GM18870 (cell line): ENCODE data around the gene RBL1.
"Not testable (repeated sequence)": the region's sequence is repeated elsewhere in the genome, so short reads cannot be mapped to it uniquely, and the experiment has no call there.

Source experiments
- ATAC-seq: cut with Tn5 transposase; IDR thresholded peaks from one replicate; pipeline ENCODE4 v1.9.1; 2021; ENCODE audit warnings: moderate library complexity; ENCODE audit not compliant: unreplicated experiment

The RBL1 gene

DNA sequence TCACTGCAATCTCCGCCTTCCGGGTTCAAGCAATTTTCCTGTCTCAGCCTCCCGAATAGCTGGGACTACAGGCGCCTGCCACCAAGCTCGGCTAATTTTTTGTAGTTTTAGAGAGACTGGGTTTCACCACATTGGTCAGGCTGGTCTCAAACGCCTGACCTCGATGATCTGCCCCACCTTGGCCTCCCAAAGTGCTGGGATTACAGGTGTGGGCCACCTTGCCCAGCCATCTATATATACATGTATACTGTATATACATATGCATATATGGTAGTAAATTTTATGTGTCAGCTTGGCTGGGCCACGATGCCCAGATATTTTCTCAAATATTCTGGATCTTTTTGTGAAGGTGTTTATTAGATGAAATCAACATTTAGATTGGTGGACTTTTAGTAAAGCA is 18.8 kb downstream of the RBL1 start:
- ATAC-seq: no peak

DNA sequence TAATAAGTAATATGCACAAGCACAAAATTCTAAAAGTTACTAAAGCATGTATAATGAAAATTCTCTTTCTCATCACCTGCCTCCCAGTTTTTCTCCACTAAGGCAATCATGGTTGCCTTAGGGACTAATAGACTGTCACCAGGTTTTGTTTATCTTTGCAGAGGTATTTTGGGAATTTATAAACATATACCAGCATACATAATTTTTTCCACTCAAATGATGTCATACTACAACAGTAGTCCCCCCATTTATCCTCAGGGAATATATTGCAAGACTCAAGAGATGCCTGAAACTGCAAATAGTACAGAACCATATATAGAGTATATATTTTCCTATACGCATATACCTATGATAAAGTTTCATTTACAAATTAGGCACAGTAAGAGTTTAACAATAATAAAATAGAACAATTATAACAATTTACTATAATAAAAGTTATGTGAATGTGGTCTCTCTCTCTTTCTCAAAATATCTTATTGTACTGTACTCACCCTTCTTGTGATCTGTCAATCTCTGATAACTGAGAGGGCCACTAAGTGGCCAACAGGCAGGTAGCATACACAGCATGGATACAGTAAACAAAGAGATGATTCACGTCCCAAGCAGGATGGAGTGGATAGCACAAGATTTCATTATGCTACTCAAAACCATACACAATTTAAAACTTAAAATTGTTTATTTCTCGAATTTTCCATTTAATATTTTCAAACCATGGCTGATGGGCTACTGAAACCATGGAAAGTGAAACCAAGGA is 19.7 kb downstream of the RBL1 start:
- no peak for ATAC-seq

DNA sequence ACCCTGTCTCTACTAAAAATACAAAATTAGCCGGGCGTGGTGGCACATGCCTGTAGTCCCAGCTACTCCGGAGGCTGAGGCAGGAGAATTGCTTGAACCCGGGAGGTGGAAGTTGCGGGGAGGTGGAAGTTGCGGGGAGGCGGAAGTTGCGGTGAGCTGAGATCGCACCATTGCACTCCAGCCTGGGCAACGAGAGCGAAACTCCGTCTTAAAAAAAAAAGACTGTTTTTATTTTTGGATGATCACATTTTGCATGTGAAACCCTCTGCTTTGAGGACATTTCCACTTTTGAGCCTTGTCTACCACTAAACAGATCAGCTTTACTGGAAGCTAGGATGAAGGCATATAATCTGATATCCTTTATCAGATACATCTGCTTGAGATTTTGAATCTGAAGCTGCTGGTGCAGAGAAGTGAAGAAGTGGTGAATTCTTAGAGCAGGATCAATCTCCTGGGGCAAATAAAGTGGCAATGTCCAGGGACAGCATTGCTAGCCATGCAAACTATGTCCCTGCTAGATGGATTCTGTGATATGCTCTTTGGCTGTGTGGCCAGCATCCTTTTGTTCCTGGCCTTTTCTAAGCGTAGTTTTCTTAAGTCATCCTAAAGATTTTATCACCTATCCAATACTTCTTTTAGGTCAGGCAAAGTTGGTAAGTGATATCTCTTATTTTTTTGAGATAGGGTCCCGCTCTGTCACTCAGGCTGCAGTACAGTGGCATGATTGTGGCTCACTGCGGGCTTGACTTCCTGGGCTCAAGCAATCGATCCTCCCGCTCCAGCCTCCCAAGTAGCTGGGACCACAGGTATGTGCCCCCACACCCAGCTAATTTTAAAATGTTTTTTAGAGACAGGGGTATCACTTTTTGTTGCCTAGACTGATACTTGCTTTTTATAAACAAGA is 23.3 kb downstream of the RBL1 start:
- ATAC-seq: no peak

DNA sequence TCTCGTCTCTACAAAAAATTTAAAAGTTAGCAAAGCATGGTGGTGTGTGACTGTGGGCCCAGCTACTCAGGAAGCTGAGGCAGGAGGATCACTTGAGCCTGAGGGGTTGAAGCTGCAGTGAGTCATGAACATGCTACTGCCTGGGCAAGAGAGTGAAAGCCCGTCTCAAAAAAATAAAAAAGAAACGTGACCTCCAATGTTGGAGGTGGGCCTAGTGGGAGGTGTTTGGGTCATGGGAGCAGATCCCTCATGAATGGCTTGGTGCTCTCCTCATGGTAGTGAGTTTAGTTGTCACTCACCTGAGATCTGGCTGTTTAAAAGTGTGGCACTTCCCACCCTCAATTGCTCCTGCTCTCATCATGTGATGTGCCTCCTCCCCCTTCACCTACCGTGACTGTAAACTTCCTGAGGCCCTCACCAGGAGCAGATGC is 24.3 kb downstream of the RBL1 start:
- ATAC-seq: no peak

DNA sequence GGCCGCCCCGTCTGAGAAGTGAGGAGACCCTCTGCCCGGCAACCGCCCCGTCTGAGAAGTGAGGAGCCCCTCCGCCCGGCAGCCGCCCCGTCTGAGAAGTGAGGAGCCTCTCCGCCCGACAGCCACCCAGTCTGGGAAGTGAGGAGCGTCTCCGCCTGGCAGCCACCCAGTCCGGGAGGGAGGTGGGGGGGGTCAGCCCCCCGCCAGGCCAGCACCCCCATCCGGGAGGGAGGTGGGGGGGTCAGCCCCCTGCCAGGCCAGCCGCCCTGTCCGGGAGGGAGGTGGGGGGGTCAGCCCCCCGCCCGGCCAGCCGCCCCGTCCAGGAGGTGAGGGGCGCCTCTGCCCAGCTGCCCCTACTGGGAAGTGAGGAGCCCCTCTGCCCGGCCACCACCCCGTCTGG is 26.2 kb downstream of the RBL1 start:
- not testable (repeated sequence) for ATAC-seq

DNA sequence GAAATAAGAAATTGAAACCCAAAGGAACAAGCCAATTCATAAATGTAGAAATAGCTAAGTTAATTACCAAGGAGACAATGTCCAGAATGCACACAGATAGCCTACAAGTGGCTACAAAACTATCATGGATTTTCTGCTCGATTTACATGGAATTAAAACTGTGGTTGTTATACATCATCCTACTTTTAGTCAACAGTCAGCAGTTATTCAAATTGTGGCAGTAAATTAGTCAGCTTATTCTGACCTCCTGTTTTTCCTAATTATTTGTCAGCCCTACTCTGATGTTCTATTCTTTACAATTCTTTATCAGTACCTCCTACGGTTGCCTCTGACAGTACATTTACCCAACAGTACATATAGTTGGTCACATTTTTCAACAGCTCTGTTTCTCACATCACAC is 29.6 kb downstream of the RBL1 start:
- ATAC-seq: no peak

DNA sequence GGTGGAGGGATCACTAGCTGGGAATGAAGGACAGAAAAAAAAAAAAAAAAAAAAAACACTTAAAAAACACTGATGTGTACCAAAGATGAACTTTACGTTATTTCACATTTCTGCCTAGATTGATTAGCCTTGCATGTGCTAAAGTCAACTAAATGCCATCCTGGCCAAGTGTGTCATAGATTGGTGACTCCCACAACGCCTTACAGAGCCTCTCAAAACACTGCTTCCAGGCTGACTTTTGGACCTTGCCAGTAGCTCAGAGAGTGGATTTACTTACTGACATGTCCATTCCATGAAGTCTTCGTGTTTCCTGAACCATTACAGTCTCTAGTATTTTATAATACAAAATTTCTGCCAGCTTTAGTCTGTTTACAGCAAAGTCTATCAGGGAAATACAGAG is 40.5 kb downstream of the RBL1 start:
- ATAC-seq: no peak

DNA sequence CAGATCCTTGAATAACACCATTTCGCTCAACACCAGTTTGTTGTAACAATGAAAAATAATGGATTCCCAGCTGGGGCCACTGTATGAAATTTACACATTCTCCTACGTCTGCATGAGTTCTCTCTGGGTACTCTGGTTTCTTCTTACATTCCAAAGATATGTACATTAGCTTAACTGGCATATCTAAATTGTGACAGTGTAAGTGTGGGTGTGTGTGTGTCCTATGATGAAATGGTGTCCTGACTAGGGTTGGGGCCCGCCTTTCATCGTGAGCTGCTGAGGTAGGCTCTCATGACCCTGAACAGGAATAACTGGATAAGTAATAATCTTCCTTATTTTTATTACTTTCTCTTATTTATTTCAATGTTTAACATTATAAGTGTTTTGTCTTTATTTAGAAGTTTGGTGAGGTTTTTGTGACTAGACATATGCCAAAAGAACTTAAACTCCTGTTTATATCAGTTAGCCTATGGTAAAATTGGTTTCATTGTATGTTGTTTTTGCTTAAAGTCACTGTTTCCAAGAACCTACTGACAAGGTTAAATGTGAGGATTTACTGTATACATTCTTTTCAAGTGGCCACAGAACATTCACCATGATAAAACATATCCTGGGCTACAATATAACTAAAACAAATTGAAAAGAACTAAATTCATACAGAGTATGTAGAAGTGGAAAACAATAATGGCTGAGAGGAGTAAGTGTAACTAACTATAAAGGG is 42.4 kb downstream of the RBL1 start:
- ATAC-seq: no peak

DNA sequence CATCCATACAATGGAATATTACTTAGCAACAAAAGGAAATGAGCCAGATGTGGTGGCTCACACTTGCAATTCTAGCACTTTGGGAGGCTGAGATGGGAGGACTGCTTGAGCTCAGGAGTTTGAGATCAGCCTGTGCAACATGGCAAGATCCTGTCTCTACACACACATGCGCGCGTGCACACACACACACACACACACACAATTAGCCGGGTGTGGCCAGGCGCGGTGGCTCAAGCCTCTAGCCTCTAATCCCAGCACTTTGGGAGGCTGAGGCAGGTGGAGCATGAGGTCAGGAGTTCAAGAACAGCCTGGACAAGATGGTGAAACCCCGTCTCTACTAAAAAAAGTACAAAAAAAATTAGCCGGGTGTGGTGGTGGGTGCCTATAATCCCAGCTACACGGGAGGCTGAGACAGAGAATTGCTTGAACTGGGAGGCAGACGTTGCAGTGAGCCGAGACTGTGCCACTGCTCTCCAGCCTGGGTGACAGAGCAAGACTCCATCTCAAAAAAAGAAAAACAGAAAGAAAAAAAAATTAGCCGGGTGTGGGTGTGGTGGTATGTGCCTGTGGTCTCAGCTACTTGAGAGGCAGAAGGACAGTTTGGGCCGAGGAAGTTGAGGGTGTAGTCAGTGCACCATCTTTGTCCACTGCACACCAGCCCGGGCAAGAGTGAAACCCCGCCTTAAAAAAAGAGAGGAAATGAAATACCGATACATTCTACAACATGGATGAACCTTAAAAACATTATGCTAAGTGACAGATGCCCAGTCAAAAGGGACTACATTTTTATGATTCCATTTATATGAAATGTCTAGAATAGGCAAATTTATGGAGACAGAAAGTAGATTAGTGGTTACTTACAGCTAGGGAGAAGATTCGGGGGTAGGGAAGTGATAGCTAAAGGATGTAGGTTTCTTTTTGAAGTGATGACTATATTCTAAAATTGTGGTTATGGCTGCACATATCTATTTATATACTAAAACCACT is 52.5 kb downstream of the RBL1 start:
- peak; percentile 55 for ATAC-seq

DNA sequence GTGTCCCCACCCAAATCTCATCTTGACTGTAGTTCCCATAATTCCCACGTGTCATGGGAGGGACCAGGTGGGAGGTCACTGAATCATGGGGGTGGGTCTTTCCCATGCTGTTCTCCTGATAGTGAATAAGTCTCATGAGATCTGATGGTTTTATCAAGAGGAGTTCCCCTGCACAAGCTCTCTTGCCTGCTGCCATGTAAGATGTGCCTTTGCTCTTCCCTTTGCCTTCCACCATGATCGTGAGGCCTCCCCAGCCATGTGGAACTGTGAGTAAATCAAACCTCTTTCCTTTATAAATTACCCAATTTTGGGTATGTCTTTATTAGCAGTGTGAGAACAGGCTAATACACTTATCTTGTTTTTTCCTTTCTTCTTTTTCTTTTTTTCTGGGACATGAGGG is 56.4 kb downstream of the RBL1 start:
- ATAC-seq: not testable (repeated sequence)

DNA sequence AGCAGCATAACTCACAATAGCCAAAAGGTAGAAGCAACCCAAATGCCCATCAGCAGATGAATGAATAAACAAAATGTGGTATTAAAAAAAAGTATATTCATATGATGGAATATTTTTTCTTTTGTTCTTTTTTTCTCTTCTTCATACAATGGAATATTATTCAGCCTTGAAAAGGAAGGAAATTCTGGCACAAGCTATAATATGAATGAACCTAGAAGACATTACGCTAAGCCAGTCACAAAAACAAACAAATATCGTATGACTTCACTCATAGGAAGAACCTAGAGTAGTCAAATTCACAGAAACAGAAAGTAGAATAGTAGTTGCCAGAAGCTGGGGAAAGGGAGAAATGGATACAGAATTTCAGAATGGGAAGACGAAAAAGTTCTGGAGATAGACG is 63.7 kb downstream of the RBL1 start:
- ATAC-seq: no peak

DNA sequence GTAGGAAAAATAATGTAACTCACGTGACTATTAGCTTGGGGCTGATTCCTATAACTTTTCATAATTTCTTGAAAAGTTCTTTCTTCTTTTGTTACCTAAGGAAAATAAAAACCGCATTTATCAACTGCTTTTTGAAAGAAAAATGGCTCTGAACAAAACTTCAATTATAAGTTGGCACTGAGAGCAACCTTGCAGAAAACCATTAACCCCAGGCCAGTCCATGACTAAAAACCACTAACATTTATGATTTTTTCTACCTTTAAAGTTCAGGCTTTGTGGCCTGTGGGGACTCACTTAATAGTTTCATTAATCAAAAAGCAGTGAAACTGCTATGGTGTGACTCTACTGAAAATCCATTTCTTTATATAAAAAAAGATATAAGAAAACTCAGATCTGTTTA is 75.2 kb downstream of the RBL1 start:
- ATAC-seq: no peak

DNA sequence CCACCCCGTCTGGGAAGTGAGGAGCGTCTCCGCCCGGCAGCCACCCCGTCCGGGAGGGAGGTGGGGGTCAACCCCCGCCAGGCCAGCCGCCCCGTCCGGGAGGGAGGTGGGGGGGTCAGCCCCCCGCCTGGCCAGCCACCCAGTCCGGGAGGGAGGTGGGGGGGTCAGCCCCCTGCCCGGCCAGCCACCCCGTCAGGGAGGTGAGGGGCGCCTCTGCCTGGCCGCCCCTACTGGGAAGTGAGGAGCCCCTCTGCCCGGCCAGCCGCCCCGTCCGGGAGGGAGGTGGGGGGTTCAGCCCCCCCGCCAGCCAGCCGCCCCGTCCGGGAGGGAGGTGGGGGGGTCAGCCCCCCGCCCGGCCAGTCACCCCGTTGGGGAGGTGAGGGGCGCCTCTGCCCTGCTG is 83.2 kb downstream of the RBL1 start:
- ATAC-seq: not testable (repeated sequence)

DNA sequence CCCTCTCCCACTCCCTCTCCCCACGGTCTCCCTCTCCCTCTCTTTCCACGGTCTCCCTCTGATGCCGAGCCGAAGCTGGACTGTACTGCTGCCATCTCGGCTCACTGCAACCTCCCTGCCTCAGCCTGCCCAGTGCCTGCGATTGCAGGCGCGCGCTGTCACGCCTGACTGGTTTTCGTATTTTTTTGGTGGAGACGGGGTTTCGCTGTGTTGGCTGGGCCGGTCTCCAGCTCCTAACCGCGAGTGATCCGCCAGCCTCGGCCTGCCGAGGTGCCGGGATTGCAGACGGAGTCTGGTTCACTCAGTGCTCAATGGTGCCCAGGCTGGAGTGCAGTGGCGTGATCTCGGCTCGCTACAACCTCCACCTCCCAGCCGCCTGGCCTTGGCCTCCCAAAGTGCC is 83.9 kb downstream of the RBL1 start:
- not testable (repeated sequence) for ATAC-seq

DNA sequence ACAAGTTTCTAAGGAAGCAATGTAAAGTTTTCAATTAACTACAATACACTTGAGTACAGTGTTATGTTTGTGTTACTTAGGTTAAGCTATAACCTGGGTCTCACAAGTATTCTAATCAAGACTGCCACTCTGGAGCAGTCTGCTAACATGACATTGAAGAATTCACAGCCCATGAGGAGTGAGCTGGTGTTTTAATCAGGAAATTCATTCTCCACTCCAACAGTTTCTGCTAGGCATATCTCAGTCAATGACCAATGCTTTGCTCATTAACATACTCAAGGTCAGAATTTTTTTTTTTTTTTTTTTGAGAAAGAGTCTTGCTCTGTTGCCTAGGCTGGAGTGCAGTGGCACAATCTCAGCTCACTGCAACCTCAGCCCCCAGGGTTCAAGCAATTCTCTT is 84.7 kb downstream of the RBL1 start:
- ATAC-seq: no peak

DNA sequence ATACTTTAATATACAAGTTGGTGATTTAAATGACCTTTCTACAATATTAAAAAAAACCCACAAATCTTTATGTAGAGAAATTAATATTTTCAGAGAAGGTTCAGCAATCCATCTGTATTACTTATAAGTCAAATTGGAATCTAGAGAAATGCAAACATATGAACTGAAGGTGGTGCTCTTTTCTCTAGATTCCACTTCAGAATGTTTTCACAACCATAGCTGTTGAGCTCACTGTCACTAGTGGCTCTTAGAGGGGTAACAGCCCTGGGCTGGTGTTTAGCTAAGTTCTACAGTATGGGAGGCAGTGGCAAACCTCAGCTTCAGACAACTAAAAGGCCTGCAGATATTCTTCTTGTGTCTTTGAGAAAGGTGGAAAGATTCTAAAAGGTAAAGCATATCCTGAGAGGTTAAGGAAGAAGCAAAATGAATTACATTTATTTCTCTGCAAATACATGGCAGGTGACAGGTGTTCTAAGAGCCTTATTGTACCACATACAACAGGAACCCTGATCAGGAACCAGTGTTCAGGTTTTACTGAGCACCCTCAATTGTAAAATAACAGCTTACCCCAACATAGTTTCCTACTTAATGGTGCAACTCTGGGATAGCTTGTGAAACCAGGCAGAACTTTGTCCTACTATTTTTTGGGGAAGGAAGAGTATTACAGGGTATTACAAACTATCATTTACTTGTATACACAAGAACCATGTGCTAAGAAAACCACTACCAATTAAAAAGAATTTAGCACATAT is 87.7 kb downstream of the RBL1 start:
- no peak for ATAC-seq

DNA sequence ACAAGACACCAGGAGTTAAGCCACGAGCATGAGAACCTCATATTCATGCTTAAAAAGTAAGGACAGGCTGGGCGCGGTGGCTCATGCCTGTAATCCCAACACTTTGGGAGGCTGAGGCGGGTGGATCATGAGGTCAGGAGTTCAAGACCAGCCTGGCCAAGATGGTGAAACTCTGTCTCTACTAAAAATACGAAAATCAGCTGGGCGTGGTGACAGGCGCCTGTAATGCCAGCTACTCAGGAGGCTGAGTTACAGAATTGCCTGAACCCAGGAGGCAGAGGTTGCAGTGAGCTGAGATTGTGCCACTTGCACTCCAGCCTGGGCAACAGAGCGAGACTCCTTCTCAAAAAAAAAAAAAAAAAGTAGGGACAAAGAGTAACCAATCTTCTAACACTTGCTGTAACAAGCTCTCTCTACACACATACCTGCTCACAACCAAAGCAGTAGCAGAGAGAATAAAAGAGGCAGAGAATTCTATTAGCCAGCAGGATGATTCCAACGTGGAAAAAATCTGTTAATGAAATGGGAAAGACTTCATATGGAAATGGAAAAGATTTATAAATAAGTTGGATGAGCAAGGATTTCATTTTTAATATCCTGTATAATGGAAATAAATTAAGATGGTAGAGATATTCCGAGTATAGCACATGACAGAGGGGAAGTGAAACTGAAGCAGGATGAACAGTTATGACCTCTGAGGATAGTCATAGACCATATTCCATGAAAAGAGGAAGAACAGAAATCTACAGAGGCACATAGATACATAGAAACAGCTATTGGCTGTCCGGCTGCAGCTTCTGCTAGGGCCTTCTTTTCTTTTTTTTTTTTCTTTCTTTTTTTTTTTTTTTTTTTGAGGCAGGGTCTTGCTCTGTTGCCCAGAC is 90.5 kb downstream of the RBL1 start:
- ATAC-seq: not testable (repeated sequence)

DNA sequence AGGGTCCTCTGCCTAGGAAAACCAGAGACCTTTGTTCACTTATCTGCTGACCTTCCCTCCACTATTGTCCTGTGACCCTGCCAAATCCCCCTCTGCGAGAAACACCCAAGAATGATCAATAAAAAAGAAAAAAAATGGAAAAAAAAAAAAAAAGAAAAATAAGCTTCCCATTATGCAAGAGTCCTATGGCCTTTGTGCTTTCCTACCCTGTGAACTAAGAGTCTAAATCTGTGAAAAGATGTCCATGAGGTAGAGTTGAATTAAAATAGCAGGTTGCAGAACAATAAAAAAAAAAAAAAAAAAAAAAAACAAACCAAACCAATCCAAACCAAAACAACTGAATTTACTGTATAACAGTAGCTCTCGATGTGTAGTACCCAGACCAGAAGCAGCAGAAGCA is 94.2 kb downstream of the RBL1 start:
- ATAC-seq: not testable (repeated sequence)

DNA sequence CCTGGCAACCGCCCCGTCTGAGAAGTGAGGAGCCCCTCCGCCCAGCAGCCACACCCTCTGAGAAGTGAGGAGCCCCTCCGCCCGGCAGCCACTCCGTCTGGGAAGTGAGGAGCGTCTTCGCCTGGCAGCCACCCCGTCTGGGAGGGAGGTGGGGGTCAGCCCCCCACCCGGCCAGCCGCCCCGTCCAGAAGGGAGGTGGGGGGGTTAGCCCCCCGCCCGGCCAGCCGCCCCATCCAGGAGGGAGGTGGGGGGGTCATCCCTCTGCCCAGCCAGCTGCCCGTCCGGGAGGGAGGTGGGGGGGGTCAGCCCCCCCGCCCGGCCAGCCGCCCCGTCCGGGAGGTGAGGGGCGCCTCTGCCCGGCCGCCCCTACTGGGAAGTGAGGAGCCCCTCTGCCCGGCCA is 95.6 kb downstream of the RBL1 start:
- ATAC-seq: not testable (repeated sequence)
